Naive thymus-derived CD8-positive, alpha-beta T cell (primary cell): ENCODE data around the gene TRIM46. TPM values are rescaled to one million over a fixed set of nuclear protein-coding genes. Genes with fewer than 3 reads are reported as not detected.
"Not testable (repeated sequence)": the region's sequence is repeated elsewhere in the genome, so short reads cannot be mapped to it uniquely, and the experiment has no call there.

Experiments
- ATAC-seq, 2 donors: fragments of 150-1000 bp; cut with Tn5 transposase in 1 of 2; sonication (Bioruptor Pico), chemical (Tn5 transposase) in 1 of 2; 1 replicate in 1 of 2; 2 replicates in 1 of 2; pipeline ENCODE4 v1.10.0; 2021; ENCODE audit warnings: mild to moderate bottlenecking in 2 of 2, moderate library complexity in 2 of 2
- POLR2A ChIA-PET: fragments of 350-600 bp; sonication (Branson Sonifier 250); formaldehyde crosslinking; loops from one replicate; lab custom pipeline; 2021; ENCODE audit warnings: antibody characterized with exemption; lab: Charles Lee
- DNase-seq, 10 donors: peaks; one replicate each; pipeline versions ENCODE4 v3.0.0 to v3.0.0-alpha.2; 2020 to 2022
- H3K27ac Mint-ChIP-seq, 10 donors: one replicate each; pipeline ENCODE4 v1.8.0; 2020 to 2022; ENCODE audit warnings: mild to moderate bottlenecking in 10 of 10, mixed read lengths in 10 of 10, moderate library complexity in 4 of 10, inconsistent platforms in 1 of 10
- H3K27me3 Mint-ChIP-seq, 5 donors: one replicate each; pipeline ENCODE4 v1.8.0; 2021 to 2022; ENCODE audit warnings: mixed read lengths in 5 of 5
- H3K36me3 Mint-ChIP-seq, 3 donors: one replicate each; pipeline ENCODE4 v1.8.0; 2020 to 2022; ENCODE audit warnings: mixed read lengths in 3 of 3, mild to moderate bottlenecking in 2 of 3, inconsistent platforms in 1 of 3
- H3K4me1 Mint-ChIP-seq, 4 donors: one replicate each; pipeline ENCODE4 v1.8.0; 2021 to 2022; ENCODE audit warnings: mixed read lengths in 4 of 4
- H3K4me3 Mint-ChIP-seq, 10 donors: one replicate each; pipeline ENCODE4 v1.8.0; 2020 to 2022; ENCODE audit warnings: mild to moderate bottlenecking in 10 of 10, mixed read lengths in 10 of 10, moderate library complexity in 6 of 10, inconsistent platforms in 1 of 10
- H3K9me3 Mint-ChIP-seq, 9 donors: one replicate each; pipeline ENCODE4 v1.8.0; 2020 to 2022; ENCODE audit warnings: mixed read lengths in 9 of 9, mild to moderate bottlenecking in 3 of 9, inconsistent platforms in 1 of 9, moderate library complexity in 1 of 9
- polyA plus RNA-seq, 3 donors: library from polyadenylated mRNA; unstranded; fragments of 300-500 nt; fragmentation: Illumina TruSeq; gene quantifications; one replicate each; pipeline ENCODE4 v1.2.3, GENCODE V29; 2021
- total RNA-seq, 8 experiments: library from RNA in 2 of 8; stranded (reverse) in 2 of 8; gene quantifications; one replicate each; pipeline ENCODE4 v1.2.3 and lab custom pipeline; 2021 to 2026

TRIM46 gene
- total and polyA plus RNA-seq, 5 experiments from 2014 or later: 0.40 to 4.1 (median 0.92) TPM

DNA sequence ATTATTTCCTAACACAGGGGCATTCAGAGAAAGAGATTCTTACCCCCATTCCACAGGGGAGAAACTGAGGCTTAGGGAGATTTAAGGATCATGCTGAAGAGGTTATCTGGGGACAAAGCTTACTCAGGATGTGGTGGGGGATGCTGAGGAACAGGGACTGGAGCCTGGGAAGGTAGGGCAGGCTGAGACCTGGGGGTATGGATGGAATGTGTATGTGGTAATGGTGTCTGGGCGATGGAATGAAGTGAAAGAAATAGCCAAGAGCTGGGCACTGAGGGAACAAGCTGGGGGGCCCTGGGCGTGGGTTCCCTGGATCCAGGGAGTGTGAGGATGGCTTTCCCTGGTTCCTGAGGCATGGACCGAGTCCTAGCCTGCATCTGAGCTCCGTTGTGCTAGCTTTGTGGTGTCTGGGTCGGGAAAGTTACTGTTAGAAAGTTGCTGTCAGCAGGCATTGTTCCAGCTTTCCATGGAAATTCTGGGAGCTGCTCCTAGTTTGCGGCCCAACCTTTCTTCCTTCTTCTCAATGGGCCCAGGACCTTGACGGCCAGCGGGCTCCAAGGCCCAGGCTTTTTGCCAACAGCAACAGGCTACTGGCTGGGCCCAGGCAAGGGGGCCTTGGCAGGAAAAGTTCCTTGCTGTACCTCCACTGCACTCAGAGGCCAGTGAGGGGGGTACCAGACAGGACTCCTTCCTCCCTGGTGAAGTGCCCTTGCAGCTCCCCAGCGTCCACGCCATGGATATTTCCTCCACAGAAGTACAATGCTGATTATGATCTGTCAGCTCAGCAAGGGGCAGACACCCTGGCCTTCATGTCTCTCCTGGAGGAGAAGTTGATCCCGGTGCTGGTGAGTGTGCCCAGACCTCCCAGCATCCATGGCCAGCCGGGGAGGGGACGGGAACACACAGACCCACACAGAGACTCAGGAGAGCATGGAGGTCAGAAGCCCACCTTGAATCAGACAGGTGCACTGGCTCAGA, 58.6 kb downstream of the TRIM46 start:
- ATAC-seq, H3K27me3 Mint-ChIP-seq, H3K4me3 Mint-ChIP-seq, H3K9me3 Mint-ChIP-seq, POLR2A ChIA-PET, DNase-seq: not testable (repeated sequence)
- Mint-ChIP-seq H3K36me3 (peaks cover 0 to 18% (median 3%) of the 10 kb centered on the region in 3 donors), H3K4me1 (peaks cover 0 to 11% (median 9%) of the 10 kb centered on the region in 4 donors), H3K27ac (peak overlapping the region in 2 of 10 donors; percentile 22 to 27)

DNA sequence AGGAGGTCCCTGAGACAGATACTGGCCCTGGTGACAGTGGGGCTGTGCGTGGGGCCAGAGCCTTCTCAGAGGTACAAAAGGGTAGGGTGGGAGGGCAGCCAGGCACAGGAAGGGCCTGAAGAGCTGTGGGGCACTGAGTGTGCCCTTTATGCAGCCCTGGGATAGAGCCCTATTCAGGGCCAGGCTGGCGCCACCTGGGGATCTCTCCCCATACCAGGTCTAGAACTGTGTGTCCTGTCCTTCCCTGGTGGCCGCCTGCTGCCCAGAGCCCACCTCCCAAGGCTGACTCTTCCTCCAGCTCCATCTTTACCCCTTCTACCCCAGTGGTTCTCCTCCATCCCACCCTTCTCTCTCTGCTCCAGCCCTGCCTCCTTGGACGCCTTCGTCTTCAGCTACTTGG, 59.9 kb downstream of the TRIM46 start:
- POLR2A ChIA-PET, H3K27me3 Mint-ChIP-seq, H3K4me3 Mint-ChIP-seq, H3K9me3 Mint-ChIP-seq, DNase-seq, H3K27ac Mint-ChIP-seq, H3K4me1 Mint-ChIP-seq, ATAC-seq: not testable (repeated sequence)
- H3K36me3 Mint-ChIP-seq: peaks cover 0 to 27% (median 3%) of the 10 kb centered on the region in 3 donors

Other genes starting within 250 kb of the TRIM46 start
- 10 to 100 TPM; 11.7 to 13.5 TPM for gene PMVK, start 237.1 kb upstream of the TRIM46 start, total RNA-seq
- gene PMVK, start 237.1 kb upstream of the TRIM46 start, polyA plus RNA-seq: 10 to 100 TPM; 41.0 to 45.7 (median 45.1) TPM
- gene PBXIP1, start 217.8 kb upstream of the TRIM46 start, total RNA-seq: 100 to 1,000 TPM; 317 to 319 TPM
- 100 to 1,000 TPM; 182 to 239 (median 183) TPM for gene PBXIP1, start 217.8 kb upstream of the TRIM46 start, polyA plus RNA-seq
- 10 to 100 TPM; 55.6 to 57.3 TPM for gene PYGO2, start 212.1 kb upstream of the TRIM46 start, total RNA-seq
- 10 to 100 TPM; 21.5 to 50.8 (median 35.8) TPM for gene PYGO2, start 212.1 kb upstream of the TRIM46 start, polyA plus RNA-seq
- gene SHC1, start 203.1 kb upstream of the TRIM46 start, total RNA-seq: 10 to 100 TPM; 60.7 to 68.5 TPM
- gene SHC1, start 203.1 kb upstream of the TRIM46 start, polyA plus RNA-seq: 10 to 100 TPM; 22.6 to 27.4 (median 24.4) TPM
- 10 to 100 TPM; 11.1 to 11.7 TPM for gene CKS1B, start 199.2 kb upstream of the TRIM46 start, total RNA-seq
- gene CKS1B, start 199.2 kb upstream of the TRIM46 start, polyA plus RNA-seq: 10 to 100 TPM; 58.0 to 66.6 (median 63.0) TPM
- gene FLAD1, start 190.5 kb upstream of the TRIM46 start, total RNA-seq: 10 to 100 TPM; 46.6 to 46.8 TPM
- 10 to 100 TPM; 30.9 to 41.8 (median 31.9) TPM for gene FLAD1, start 190.5 kb upstream of the TRIM46 start, polyA plus RNA-seq
- under 1 TPM; 0.77 to 0.91 TPM for gene LENEP, start 180.3 kb upstream of the TRIM46 start, total RNA-seq
- not detected for gene LENEP, start 180.3 kb upstream of the TRIM46 start, polyA plus RNA-seq
- gene ZBTB7B, start 171.0 kb upstream of the TRIM46 start, total RNA-seq: 10 to 100 TPM; 12.9 to 13.1 TPM
- gene ZBTB7B, start 171.0 kb upstream of the TRIM46 start, polyA plus RNA-seq: under 1 TPM; 0.12 to 0.59 (median 0.46) TPM
- gene DCST2, start 140.1 kb upstream of the TRIM46 start, total RNA-seq: 1 to 10 TPM in 1 of 2 experiments, under 1 TPM in 1; 0.83 to 1.1 TPM
- not detected for gene DCST2, start 140.1 kb upstream of the TRIM46 start, polyA plus RNA-seq
- not detected for gene DCST1, start 140.0 kb upstream of the TRIM46 start, total RNA-seq
- gene DCST1, start 140.0 kb upstream of the TRIM46 start, polyA plus RNA-seq: not detected
- 10 to 100 TPM; 21.1 to 21.9 TPM for gene ADAM15, start 122.5 kb upstream of the TRIM46 start, total RNA-seq
- gene ADAM15, start 122.5 kb upstream of the TRIM46 start, polyA plus RNA-seq: 1 to 10 TPM; 2.8 to 4.5 (median 3.1) TPM
- gene EFNA4, start 110.1 kb upstream of the TRIM46 start, total RNA-seq: 1 to 10 TPM; 4.6 to 5.3 TPM
- gene EFNA4, start 110.1 kb upstream of the TRIM46 start, polyA plus RNA-seq: 1 to 10 TPM; 1.0 to 2.6 (median 1.1) TPM
- gene EFNA3, start 95.0 kb upstream of the TRIM46 start, total RNA-seq: 1 to 10 TPM in 1 of 2 experiments, under 1 TPM in 1; 0.88 to 1.2 TPM
- 1 to 10 TPM in 1 of 3 donors, under 1 TPM in 2; 0.53 to 1.3 (median 0.56) TPM for gene EFNA3, start 95.0 kb upstream of the TRIM46 start, polyA plus RNA-seq
- gene EFNA1, start 46.0 kb upstream of the TRIM46 start, total RNA-seq: 1 to 10 TPM; 8.5 to 8.6 TPM
- gene EFNA1, start 46.0 kb upstream of the TRIM46 start, polyA plus RNA-seq: 10 to 100 TPM in 1 of 3 donors, 1 to 10 TPM in 2; 2.9 to 12.0 (median 7.7) TPM
- 10 to 100 TPM; 26.7 to 26.9 TPM for gene SLC50A1, start 38.0 kb upstream of the TRIM46 start, total RNA-seq
- 10 to 100 TPM; 50.3 to 72.7 (median 62.3) TPM for gene SLC50A1, start 38.0 kb upstream of the TRIM46 start, polyA plus RNA-seq
- gene DPM3, start 33.3 kb upstream of the TRIM46 start, total RNA-seq: 10 to 100 TPM; 45.2 to 59.8 TPM
- gene DPM3, start 33.3 kb upstream of the TRIM46 start, polyA plus RNA-seq: 100 to 1,000 TPM; 103 to 159 (median 159) TPM
- gene KRTCAP2, start 545 bp upstream of the TRIM46 start, total RNA-seq: 100 to 1,000 TPM; 148 to 152 TPM
- 100 to 1,000 TPM; 453 to 495 (median 490) TPM for gene KRTCAP2, start 545 bp upstream of the TRIM46 start, polyA plus RNA-seq
- gene THBS3, start 34.0 kb downstream of the TRIM46 start, total RNA-seq: 10 to 100 TPM; 36.8 to 37.9 TPM
- 1 to 10 TPM; 1.2 to 3.8 (median 3.0) TPM for gene THBS3, start 34.0 kb downstream of the TRIM46 start, polyA plus RNA-seq
- 10 to 100 TPM; 26.9 to 27.1 TPM for gene MTX1, start 34.8 kb downstream of the TRIM46 start, total RNA-seq
- gene MTX1, start 34.8 kb downstream of the TRIM46 start, polyA plus RNA-seq: 10 to 100 TPM; 45.8 to 50.7 (median 48.5) TPM
- gene ENTREP3, start 81.6 kb downstream of the TRIM46 start, total RNA-seq: 10 to 100 TPM; 10.7 to 13.5 TPM
- gene ENTREP3, start 81.6 kb downstream of the TRIM46 start, polyA plus RNA-seq: 1 to 10 TPM; 1.8 to 2.5 (median 2.3) TPM
- gene SCAMP3, start 88.5 kb downstream of the TRIM46 start, total RNA-seq: 100 to 1,000 TPM in 1 of 2 experiments, 10 to 100 TPM in 1; 93.3 to 105 TPM
- 100 to 1,000 TPM; 124 to 189 (median 138) TPM for gene SCAMP3, start 88.5 kb downstream of the TRIM46 start, polyA plus RNA-seq
- 100 to 1,000 TPM; 115 to 134 TPM for gene CLK2, start 99.7 kb downstream of the TRIM46 start, total RNA-seq
- gene CLK2, start 99.7 kb downstream of the TRIM46 start, polyA plus RNA-seq: 10 to 100 TPM; 11.3 to 22.6 (median 12.9) TPM
- 1 to 10 TPM; 3.9 to 4.1 TPM for gene HCN3, start 103.6 kb downstream of the TRIM46 start, total RNA-seq
- gene HCN3, start 103.6 kb downstream of the TRIM46 start, polyA plus RNA-seq: under 1 TPM in 2 of 3 donors, not detected in 1; 0.20 to 0.51 TPM
- not detected for gene PKLR, start 127.6 kb downstream of the TRIM46 start, total RNA-seq
- gene PKLR, start 127.6 kb downstream of the TRIM46 start, polyA plus RNA-seq: not detected
- 10 to 100 TPM; 78.9 to 87.1 TPM for gene FDPS, start 135.0 kb downstream of the TRIM46 start, total RNA-seq
- 100 to 1,000 TPM in 2 of 3 donors, 10 to 100 TPM in 1; 97.2 to 120 (median 105) TPM for gene FDPS, start 135.0 kb downstream of the TRIM46 start, polyA plus RNA-seq
- 10 to 100 TPM; 16.1 to 16.3 TPM for gene RUSC1, start 147.0 kb downstream of the TRIM46 start, total RNA-seq
- gene RUSC1, start 147.0 kb downstream of the TRIM46 start, polyA plus RNA-seq: 1 to 10 TPM; 4.4 to 7.9 (median 7.5) TPM